Ureter (tissue), 1 donor: ENCODE measurements around the gene ZNF804B. TPM values are rescaled to one million over a fixed set of nuclear protein-coding genes. Genes with fewer than 3 reads are reported as not detected.

Experiments used
- DNase-seq: peaks from one replicate; pipeline ENCODE4 v3.0.0-alpha.2; 2020; ENCODE audit warnings: low spot score
- total RNA-seq: library from RNA; stranded (reverse); gene quantifications from one replicate; pipeline ENCODE4 v1.2.4, GENCODE V29; 2023
- donor health status: DM: yes; HTN: yes; CAD: no.

The ZNF804B gene
- total RNA-seq, 1 donor from 2014 or later: not detected

DNA sequence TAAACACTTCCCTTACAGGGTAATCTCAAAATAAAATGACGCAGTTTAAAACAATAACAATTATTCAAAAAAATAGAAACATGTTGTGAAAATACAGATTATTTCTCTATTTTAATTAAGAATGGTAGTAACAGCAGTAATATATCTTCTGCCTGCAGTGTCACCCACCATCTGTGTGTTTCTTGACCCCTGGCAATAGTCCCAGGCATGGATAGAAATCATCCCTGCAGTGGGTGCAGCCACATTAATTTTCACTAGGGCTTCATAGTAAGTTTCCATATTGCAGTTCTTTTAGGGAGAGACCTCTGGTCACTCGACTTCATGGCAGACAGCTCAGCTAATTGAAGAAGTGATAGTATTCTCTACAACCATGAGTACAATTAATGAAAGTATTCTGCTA is 506.1 kb downstream of the ZNF804B start:
- no peak for DNase-seq

DNA sequence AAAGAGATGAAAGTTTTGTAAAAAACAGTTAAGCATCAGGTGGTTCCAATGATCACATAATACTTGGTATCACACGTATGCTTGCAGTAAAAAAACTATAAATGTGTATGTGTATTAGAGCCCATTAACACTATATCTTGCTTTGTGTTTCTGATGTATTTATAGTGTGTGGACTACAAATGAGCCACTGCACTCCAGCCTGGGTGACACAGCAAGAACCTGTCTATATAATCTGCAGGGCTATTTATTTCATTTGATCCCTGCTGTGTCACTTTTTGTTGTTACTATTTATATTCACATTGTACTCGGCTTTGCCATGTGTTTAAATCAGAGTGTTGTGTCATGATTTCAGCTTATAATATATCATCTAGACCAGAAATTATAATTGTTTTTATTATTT is 523.8 kb downstream of the ZNF804B start:
- DNase-seq: no peak

DNA sequence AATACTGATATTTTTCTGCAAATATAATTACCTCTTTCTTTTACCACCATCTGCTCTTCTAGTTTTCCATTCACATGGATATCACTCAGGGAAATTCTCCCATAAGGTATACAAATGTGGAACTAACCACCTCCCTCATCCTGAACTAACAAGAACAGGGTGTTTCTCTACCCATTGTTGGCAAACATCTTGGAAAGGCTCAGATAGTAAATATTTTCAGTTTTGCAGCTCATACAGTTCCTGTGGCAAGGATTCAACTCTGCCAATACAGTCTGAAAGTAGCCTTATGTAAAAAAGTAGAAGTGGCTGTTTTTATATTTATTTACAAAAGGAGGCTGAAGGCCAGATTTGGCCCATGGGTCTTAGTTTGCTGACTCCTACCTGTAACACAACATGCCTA is 549.0 kb downstream of the ZNF804B start:
- DNase-seq: no peak

DNA sequence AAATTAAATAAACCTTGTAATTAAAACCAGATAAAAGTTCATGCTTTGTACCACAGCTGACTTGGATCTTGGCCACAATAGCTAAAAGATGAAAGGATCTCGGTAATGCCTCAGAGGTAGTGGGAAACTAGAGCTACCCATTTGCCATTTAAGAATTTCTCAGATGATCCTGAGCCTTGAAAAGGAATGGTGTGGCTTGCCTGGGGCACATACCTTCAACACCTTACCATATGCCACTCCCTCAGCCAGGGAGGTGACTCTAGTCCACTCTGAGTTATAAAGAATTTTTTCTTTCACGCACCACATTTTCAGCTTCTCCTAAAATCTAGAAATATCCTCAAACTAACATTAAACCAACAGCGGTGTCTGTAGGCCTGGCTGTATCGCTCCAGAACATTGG is 552.4 kb downstream of the ZNF804B start:
- no peak for DNase-seq

DNA sequence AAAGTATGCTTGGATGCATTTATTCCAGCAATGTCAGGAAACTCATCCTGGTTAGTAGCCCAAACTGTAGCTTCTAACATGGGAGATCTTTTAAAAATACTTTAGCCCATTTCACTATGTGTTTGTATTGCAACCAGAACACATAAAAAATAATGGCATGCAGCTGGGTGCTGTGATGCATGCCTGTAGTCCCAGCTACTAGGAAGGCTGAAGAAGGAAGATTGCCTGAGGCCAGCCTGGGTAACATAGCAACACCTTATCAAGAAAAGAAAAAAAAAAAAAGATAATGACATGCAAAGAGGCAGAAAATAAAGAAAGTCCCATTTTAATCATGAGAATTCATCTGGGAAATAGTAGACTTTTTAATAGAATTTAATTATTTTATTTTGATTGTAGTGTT is 553.1 kb downstream of the ZNF804B start:
- DNase-seq: no peak

DNA sequence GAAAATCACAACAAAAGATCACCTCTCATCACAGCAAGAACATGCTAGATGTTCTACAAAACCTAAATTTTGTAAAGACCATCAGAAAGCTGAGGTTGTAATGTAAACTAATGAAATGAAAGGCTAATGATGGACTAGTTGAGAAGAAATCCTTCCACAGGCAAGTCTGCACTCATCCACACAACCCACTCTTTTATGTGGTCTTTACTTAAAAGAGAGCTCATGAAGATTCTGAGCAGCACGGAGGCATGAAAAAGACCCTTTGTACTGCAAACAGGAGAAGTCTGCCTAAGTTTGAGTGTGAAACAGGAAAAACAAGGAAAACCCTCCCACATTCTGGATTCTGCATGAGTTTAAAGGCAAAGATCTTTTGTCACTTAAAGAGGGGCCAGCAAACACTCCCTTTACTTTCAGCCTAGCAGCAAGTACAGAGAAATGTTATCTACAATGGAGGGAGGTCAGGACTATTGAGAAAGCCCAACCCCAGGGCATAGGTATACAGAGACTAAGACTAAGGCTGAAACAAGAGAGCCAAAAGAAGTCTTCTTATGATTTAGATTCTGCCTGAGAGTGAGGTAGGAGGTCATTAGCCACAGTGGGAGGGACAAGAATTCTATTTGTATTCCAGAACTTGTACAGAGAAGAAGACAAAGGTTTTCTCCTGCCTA is 557.2 kb downstream of the ZNF804B start:
- no peak for DNase-seq

DNA sequence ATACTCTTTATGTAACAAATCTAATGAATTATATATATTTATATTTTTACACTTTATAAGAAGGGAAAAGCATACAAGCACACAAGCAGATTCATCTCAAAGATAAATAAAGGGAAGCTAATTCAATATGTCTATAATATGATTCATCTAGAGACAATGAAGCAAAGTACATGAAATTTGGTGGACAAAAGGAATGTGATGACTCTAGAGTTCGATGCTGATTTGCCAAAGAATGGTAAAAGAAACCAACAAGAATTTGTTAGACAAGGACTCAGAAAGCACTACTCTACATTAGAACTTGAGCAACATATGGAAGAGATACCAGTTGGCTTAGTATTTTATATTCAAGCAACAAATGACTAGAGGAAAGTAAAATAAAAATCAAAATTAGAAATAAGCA is 572.5 kb downstream of the ZNF804B start:
- DNase-seq: no peak

DNA sequence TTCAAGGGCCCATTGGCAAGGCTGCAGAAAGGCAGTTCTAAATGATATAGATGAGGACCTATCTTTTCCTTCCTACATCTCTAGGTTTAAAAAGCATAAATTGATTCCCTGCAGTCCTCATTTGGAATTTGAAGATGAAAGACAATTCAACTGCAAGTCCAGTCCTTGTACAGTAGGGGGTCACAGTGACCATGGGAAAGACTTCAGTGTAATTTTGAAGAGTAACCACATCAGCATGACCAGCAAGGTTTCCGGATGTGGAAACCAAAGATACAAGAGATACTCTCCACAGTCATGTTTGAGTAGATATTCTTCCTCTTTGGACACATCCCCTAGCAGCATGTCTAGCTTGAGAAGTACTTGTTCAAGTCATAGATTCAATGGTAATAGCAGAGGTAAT is 575.3 kb downstream of the ZNF804B start:
- no peak for DNase-seq

DNA sequence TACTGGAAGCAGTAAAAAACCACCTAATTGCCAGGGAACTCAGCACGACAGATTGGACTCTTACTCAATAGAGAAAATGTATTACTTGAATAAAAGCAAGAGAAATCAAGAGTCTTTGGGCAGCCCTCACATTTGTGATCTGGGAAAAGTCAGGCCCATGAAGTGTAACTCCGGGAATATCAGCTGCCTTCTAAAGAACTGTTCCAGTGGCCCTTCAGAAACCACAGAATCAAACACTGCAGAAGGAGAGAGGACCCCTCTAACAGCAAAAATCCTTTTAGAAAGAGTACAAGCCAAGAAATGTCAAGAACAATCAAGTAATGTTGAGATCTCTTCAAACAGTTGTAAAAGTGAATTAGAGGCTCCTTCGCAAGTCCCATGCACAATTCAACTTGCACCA is 576.0 kb downstream of the ZNF804B start:
- no peak for DNase-seq

DNA sequence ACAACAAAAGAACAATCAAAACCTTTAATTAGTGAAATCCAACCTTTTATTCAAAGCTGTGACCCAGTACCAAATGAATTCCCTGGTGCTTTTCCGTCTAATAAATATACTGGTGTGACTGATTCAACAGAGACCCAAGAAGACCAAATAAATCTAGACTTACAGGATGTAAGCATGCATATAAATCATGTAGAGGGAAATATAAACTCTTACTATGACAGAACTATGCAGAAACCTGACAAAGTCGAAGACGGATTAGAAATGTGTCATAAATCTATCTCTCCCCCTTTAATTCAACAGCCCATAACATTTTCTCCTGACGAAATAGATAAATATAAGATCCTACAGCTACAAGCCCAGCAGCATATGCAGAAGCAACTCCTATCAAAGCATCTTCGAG is 576.6 kb downstream of the ZNF804B start:
- DNase-seq: no peak

DNA sequence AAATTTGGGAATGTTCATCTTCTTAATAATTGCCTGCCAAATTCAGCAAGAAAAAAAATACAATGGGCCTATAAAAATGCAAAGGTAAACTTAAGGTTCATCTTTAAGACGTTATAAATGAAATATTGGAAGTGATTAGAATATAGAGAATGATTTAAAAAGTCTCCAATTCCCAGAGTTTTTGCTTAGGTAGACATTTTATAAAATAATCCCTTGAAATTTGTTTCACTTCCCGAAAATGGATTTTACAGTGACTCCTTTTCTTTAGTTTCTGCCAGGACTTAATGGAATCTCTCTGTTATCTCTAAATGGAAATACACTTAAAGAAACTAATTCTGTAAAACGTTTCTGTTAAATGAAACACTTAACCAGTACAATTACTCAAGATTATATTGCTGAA is 580.2 kb downstream of the ZNF804B start:
- no peak for DNase-seq

DNA sequence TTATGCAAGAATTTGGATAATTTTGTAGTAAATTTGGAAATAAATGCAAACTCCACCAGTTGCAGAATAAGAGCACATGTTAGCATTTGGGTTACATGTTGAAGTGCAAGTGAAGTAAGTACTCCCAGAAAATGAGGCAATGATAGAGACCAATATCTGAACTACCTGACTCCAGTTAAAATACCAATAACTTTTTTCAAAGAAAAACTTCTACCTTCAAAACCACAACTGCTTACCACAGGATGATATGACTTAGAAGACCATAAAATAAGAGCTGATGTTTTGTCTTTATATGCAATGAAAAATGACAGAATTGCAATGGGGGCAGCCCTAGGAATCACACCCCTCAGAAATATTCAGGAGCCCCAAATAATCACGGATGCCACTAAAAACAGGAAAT is 597.6 kb downstream of the ZNF804B start:
- no peak for DNase-seq

DNA sequence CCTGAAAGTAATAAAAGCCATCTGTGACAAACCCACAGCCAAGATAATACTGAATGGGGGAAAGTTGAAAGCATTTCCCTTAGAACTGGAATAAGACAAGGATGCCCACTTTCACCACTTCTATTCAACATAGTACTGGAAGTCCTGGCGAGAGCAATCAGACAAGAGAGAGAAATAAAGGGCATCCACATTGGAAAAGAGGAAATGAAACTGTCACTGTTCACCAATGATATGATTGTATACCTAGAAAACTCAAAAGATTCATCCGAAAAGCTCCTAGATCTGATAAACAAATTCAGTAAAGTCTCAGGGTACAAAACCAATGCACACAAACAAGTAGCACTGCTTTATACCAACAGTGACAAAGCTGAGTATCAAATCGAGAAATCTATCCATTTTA is 617.7 kb downstream of the ZNF804B start:
- no peak for DNase-seq

DNA sequence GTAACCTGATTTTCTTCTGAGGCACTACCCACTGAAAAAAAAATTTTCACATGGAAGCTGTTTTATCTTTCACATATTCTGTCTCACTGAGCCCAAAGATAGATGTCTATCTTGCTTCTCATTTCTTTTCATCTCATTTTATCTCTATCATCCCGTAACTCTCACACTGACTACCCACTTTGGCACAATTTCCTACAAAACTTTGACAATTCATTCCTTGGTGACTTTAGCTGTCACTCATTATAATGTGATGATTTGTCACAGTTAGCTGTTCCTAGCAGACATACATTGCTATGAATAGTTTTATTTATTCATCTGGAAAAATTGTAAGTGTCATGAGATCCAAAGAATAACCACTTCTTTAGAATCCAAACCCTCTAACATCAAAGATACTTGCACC is 625.9 kb downstream of the ZNF804B start:
- DNase-seq: no peak

Other genes with a start within 250 kb of the ZNF804B start
- gene TEX47, start 36.0 kb downstream of the ZNF804B start, total RNA-seq: not detected